Measurements from ENCODE around the gene MRPL20. TPM values are rescaled to one million over a fixed set of nuclear protein-coding genes. Genes with fewer than 3 reads are reported as not detected.

MRPL20 gene
- total RNA-seq, 1 donor from 2014 or later, result 135 TPM

- no peaks in the 10 kb centered on the region for H3K9me3 ChIP-seq (replicated peaks)
- intact Hi-C loops (cut with micrococcal nuclease), result no loop called here
- TF ChIP-seq CTCF (IDR thresholded peaks at IDR 0.05; ENCODE audit: borderline replicate concordance), result no peak
- no peak for DNase-seq
- peaks cover 48% of the 10 kb centered on the region for H3K27me3 ChIP-seq (ENCODE audit: low read depth)
- peak overlapping the region; percentile 84 for H3K27ac ChIP-seq (replicated peaks)
- H3K36me3 ChIP-seq, result no peaks in the 10 kb centered on the region
- peaks cover 43% of the 10 kb centered on the region for H3K4me1 ChIP-seq
- no peak overlapping the region for H3K4me3 ChIP-seq
Observed at GRCh38 chr1:1361233-1361981, 45.7 kb downstream of the MRPL20 start.

- Histone ChIP-seq H3K27me3 (ENCODE audit: low read depth) (peaks cover 55% of the 10 kb centered on the region), H3K4me1 (peaks cover 46% of the 10 kb centered on the region)
Observed at GRCh38 chr1:1360506-1361169, 46.5 kb downstream of the MRPL20 start.

GRCh38 chr1:1359664-1360468, 47.2 kb downstream of the MRPL20 start:
- no peaks in the 10 kb centered on the region for H3K9me3 ChIP-seq (replicated peaks)
- peaks cover 63% of the 10 kb centered on the region for H3K27me3 ChIP-seq (ENCODE audit: low read depth)

More at GRCh38 chr1:1360506-1361169, 46.5 kb downstream of the MRPL20 start:
- TF ChIP-seq CTCF (IDR thresholded peaks at IDR 0.05; ENCODE audit: borderline replicate concordance), result no peak
- no peak overlapping the region for H3K4me3 ChIP-seq
- DNase-seq, result peak; percentile 65
- H3K9me3 ChIP-seq (replicated peaks), result no peaks in the 10 kb centered on the region
- no peaks in the 10 kb centered on the region for H3K36me3 ChIP-seq
- peak overlapping the region; percentile 84 for H3K27ac ChIP-seq (replicated peaks)
- intact Hi-C loops (cut with micrococcal nuclease), result no loop called here

GRCh38 chr1:1359308-1359663, 47.8 kb downstream of the MRPL20 start:
- Histone ChIP-seq H3K27ac (replicated peaks) (peak overlapping the region; percentile 84), H3K9me3 (replicated peaks) (no peaks in the 10 kb centered on the region), H3K27me3 (ENCODE audit: low read depth) (peaks cover 69% of the 10 kb centered on the region), H3K4me3 (peak overlapping the region; percentile 69), H3K4me1 (peaks cover 59% of the 10 kb centered on the region), H3K36me3 (no peaks in the 10 kb centered on the region)
- peak; percentile 35 for DNase-seq
- TF ChIP-seq CTCF (IDR thresholded peaks at IDR 0.05; ENCODE audit: borderline replicate concordance), result no peak
- intact Hi-C loops (cut with micrococcal nuclease), result no loop called here

More at GRCh38 chr1:1359664-1360468, 47.2 kb downstream of the MRPL20 start:
- peak; percentile 60 for DNase-seq
- intact Hi-C loops (cut with micrococcal nuclease), result no loop called here
- Histone ChIP-seq H3K27ac (replicated peaks) (peak overlapping the region; percentile 84), H3K4me3 (peak overlapping the region; percentile 69), H3K4me1 (peaks cover 53% of the 10 kb centered on the region), H3K36me3 (no peaks in the 10 kb centered on the region)
- TF ChIP-seq CTCF (IDR thresholded peaks at IDR 0.05; ENCODE audit: borderline replicate concordance), result no peak
